Motor neuron (in vitro differentiated cells): Measurements from ENCODE around the gene ASH1L. TPM values are rescaled to one million over a fixed set of nuclear protein-coding genes. Genes with fewer than 3 reads are reported as not detected.
"Not testable (repeated sequence)": the region's sequence is repeated elsewhere in the genome, so short reads cannot be mapped to it uniquely, and the experiment has no call there.

Source experiments
- ATAC-seq, 8 experiments: fragments of 200-7000 bp; cut with Tn5 transposase; replicated peaks in 6 of 8; 2 replicates each; pipeline ENCODE4 v1.8.0; 2021; ENCODE audit warnings: mild to moderate bottlenecking in 8 of 8, moderate library complexity in 8 of 8
- H3K27ac ChIP-seq, 2 donors: fragments of 250-450 bp; sonication (Bioruptor Pico); 2 replicates each; pipeline ENCODE4 v1.9.0; 2021; ENCODE audit warnings: antibody characterized with exemption in 2 of 2, mild to moderate bottlenecking in 2 of 2, moderate library complexity in 1 of 2
- H3K4me1 ChIP-seq, 2 donors: fragments of 250-450 bp; sonication (Bioruptor Pico); replicated peaks in 1 of 2; 2 replicates each; pipeline ENCODE4 v1.6.1; 2021; ENCODE audit warnings: antibody characterized with exemption in 2 of 2, mild to moderate bottlenecking in 2 of 2, moderate library complexity in 1 of 2
- H3K4me3 ChIP-seq, 5 donors: fragments of 250-450 bp; sonication (Bioruptor Pico); 2 replicates each; pipeline ENCODE4 v1.9.0; 2021; ENCODE audit warnings: antibody characterized with exemption in 5 of 5, mild to moderate bottlenecking in 5 of 5, moderate library complexity in 4 of 5
- WGBS, 10 experiments: fragments of 450-650 bp; shearing (Covaris generic); methylation state at CpG; one replicate each; pipeline ENCODE4 v1.0.0; 2022; 5-methylcytosine and 5-hydroxymethylcytosine counted together
- in situ Hi-C, 9 experiments: fragments of 400-800 bp; cut with MboI; loops; one replicate each; pipeline ENCODE4 v1.15.0; 2021; ENCODE audit warnings: low sequenced_read_pairs in 9 of 9, low pct_unique_long_range_greater_than_20kb in 2 of 9; ENCODE audit not compliant: unreplicated experiment in 9 of 9
- total RNA-seq, 8 experiments: library from RNA; unstranded; fragments of 300-600 nt; gene quantifications; 2 replicates each; pipeline versions ENCODE4 v1.2.3 to v1.2.4, GENCODE V29; 2022

The ASH1L gene
- total RNA-seq, 8 experiments from 2014 or later, result 25.3 to 66.6 (median 43.0) TPM

DNA sequence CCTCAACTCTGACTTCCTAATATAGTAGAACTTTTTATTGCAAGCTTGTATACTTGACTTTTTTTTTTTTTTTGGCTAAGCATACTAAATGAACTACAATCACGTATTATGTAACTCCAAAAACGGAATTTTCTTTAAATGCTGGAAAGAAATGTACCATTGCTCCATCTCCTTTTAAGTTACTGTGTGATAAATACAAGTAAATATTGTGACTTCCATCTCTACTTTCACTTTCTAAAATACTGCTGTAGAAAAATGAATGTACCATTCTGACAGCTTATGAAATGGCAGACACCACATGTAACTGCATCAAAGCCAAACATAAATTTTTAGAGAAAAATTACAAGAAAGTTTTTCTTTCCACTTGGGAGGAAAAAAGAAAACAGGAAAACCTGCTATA, 54.7 kb downstream of the ASH1L start:
- in situ Hi-C loops, result no loop called here
- Histone ChIP-seq H3K4me1 (no peaks in the 10 kb centered on the region), H3K4me3 (no peak overlapping the region), H3K27ac (no peak overlapping the region)
- WGBS, 10 experiments, result 57 to 100% (median 93%) methylated on average over 1 to 2 of the region's 2 CpGs; no CpG with 5 or more reads in 3 of the 10 experiments
- ATAC-seq, result no peak

DNA sequence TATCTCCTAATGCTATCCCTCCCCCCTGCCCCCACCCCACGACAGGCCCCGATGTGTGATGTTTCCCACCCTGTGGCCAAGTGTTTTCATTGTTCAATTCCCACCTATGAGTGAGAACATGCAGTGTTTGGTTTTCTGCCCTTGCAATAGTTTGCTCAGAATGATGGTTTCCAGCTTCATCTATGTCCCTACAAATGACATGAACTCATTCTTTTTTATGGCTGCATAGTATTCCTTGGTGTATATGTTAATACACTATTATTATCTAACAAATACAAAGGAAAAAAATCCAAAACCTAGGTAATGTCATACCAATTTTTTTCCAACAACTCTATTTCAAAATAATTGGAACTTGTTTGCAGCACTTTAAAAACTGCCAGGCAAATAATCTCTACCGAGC, 56.6 kb downstream of the ASH1L start:
- ATAC-seq, H3K27ac ChIP-seq, H3K4me1 ChIP-seq, in situ Hi-C loops, H3K4me3 ChIP-seq: not testable (repeated sequence)
- 86 to 100% (median 100%) methylated on average over 1 of the region's 3 CpGs; no CpG with 5 or more reads in 2 of the 10 experiments for WGBS, 10 experiments

DNA sequence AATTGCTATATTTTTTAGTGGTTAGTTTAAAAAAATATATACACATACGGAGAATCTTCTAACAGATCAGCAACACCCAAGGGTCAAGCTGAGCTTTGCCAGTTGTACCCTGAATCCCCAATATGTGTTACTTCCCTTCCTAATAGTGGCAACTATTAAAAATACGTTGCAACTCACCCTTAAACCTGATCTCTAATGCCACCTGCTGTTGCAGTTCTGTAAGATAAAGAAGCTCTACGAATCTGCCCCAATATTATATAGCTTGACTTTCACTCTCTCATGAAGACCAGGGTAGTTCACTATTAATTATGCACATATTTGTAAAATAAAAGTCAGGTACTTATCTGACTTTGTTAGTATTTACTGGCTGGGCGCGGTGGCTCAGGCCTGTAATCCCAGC, 58.4 kb downstream of the ASH1L start:
- peak in 4 of 8 experiments; percentile 9 to 60 (median 46) for ATAC-seq
- in situ Hi-C loops, result no loop called here
- H3K4me3 ChIP-seq, result no peak overlapping the region
- H3K4me1 ChIP-seq, result peaks cover 15% of the 10 kb centered on the region in 2 donors
- no peak overlapping the region for H3K27ac ChIP-seq
- WGBS, 10 experiments, result 48 to 100% (median 89%) methylated on average over 1 to 5 of the region's 5 CpGs; no CpG with 5 or more reads in 1 of the 10 experiments

DNA sequence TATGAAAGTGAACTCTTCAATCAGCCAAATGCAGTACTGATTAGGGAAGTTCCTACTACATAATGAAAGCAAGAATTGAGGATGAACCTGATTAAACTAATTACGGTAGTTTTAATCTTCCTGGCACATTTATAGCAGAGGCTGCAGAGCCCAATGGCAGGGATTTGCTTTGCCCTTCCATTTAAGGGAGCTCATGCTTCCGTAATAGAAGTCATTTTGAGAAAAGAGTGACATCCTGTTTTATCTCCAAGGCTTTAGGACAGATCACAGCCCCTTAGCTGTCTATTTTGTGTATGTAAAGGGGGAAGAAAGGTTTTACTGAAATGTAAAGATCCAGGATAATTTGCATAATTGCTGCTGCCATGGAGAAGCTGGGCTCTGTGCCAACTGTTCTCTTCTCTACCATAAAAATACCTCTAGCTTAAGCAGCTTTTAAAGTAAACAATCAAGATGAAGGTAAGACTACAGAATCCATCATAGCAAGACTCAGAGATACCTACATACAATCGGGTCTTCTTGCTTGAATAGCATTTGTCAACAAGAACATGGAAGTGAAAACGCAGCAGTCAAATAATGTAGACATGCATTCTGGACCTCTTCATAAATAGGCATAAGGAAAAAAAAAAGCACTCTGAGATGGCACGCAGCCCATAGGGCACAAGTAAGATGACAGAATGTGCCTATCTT, 62.5 kb downstream of the ASH1L start:
- ATAC-seq, result peak in 6 of 8 experiments; percentile 74 to 94 (median 88)
- H3K27ac ChIP-seq, result no peak overlapping the region
- peaks cover 16 to 17% of the 10 kb centered on the region in 2 donors for H3K4me1 ChIP-seq
- no peak overlapping the region for H3K4me3 ChIP-seq
- in situ Hi-C loops, result loop anchor here in 1 of 9 experiments (10.0 kb wide), 1 partner anchor 65 kb away; no protein-coding TSS in a partner anchor
- 0 to 88% (median 41%) methylated on average over 1 to 5 of the region's 5 CpGs; no CpG with 5 or more reads in 1 of the 10 experiments for WGBS, 10 experiments

DNA sequence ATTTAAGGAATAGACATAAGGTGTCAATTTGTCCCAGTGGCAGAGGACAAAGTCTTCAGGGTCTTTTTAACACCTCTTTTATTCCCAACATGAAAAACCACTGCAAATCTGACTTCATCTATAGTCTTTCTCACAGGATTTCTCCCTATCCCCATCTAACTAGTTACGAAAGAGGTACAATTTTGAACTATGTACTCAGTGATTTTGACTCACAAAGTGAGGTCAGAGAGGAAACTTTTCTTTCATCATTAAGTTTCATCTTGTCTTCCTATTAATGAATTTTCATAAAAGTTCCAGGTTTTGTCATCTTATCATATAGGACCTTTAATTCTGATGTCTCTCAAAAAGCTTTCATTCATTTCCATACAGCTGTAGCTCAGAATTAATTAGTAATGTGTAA, 63.3 kb downstream of the ASH1L start:
- H3K4me1 ChIP-seq, result peaks cover 16 to 17% of the 10 kb centered on the region in 2 donors

DNA sequence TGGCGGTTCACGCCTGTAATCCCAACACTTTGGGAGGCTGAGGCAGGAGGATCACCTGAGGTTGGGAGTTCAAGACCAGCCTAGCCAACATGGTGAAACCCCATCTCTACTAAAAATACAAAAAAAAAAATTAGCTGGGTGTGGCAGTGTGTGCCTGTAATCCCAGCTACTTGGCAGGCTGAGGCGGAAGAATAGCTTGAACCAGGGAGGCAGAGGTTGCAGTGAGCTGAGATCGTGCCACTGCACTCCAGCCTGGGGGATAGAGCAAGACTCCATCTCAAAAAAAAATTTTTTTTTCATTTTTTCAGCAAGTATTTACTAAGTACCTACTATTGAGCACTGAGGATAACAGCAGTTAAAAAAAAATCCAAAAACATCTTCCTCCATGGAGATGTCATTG, 69.0 kb downstream of the ASH1L start:
- in situ Hi-C loops, result loop anchor here in 1 of 9 experiments (10.0 kb wide), 1 partner anchor 59 kb away; no protein-coding TSS in a partner anchor
- not testable (repeated sequence) for ATAC-seq, H3K4me3 ChIP-seq, H3K4me1 ChIP-seq, H3K27ac ChIP-seq
- WGBS, 10 experiments, result 72 to 100% (median 99%) methylated on average over 2 to 4 of the region's 4 CpGs

More for the DNA sequence above, 63.3 kb downstream of the ASH1L start:
- in situ Hi-C loops, result loop anchor here in 1 of 9 experiments (10.0 kb wide), 1 partner anchor 64 kb away; no protein-coding TSS in a partner anchor
- H3K4me3 ChIP-seq, result no peak overlapping the region
- 67 to 100% (median 100%) methylated on average over 1 of the region's 1 CpG; no CpG with 5 or more reads in 3 of the 10 experiments for WGBS, 10 experiments
- no peak for ATAC-seq
- H3K27ac ChIP-seq, result no peak overlapping the region

DNA sequence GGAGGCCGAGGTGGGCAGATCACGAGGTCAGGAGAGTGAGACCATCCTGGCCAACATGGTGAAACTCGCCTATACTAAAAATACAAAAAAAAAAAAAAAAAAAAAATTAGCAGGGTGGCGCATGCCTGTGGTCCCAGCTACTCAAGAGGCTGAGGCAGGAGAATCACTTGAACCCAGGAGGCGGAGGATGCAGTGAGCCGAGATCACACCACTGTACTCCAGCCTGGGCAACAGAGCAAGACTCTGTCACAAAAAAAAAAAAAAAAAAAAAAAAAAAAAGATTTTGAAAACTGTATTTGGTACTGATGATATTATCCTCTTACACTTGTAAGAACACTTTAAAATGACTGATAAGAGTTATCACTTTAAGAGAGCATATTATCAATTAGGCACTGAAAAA, 74.2 kb downstream of the ASH1L start:
- in situ Hi-C loops, H3K27ac ChIP-seq: not testable (repeated sequence)
- WGBS, 10 experiments, result 84 to 100% (median 95%) methylated on average over 3 to 6 of the region's 6 CpGs

DNA sequence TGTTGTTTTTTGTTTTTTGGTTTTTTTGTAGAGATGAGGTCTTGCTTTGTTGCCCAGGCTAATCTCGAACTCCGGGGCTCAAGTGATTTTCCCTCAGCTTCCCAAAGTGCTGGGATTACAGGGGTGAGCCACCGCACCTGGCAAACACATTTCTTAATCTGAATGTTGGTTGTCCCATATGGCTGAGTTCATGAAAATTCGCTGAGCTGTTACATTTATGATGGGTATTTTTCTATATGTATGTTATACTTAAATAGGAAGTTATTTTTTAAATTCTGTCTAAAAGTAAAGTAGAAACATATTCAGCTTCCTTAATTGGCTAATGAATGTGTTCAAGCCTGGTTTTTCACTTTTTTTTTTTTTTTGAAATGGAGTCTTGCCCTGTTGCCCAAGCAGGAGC, 75.1 kb downstream of the ASH1L start:
- in situ Hi-C loops, result no loop called here
- WGBS, 10 experiments, result 92 to 100% (median 99%) methylated on average over 2 to 4 of the region's 4 CpGs
- Histone ChIP-seq H3K4me3 (no peak overlapping the region), H3K4me1 (no peaks in the 10 kb centered on the region), H3K27ac (no peak overlapping the region)
- ATAC-seq, result no peak

More for the DNA sequence above, 74.2 kb downstream of the ASH1L start:
- H3K4me1 ChIP-seq, ATAC-seq, H3K4me3 ChIP-seq: not testable (repeated sequence)

DNA sequence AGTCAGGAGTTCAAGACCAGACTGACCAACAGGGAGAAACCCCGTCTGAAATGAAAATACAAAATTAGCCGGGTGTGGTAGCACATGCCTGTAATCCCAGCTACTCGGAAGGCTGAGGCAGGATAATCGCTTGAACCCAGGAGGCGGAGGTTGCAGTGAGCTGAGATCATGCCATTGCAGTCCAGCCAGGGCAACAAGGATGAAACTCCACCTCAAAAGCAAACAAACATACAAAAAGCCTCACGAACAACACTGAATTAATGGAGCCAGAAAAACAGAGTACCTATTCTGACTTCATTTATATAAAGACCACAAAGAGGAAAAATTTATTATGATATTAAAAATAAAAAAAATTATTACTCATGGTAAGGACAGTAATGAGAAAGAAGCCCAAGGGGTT, 75.7 kb downstream of the ASH1L start:
- in situ Hi-C loops, H3K4me3 ChIP-seq, H3K27ac ChIP-seq, H3K4me1 ChIP-seq: not testable (repeated sequence)
- 32 to 100% (median 88%) methylated on average over 2 to 6 of the region's 6 CpGs for WGBS, 10 experiments
- ATAC-seq, result peak in 1 of 8 experiments; percentile 49

DNA sequence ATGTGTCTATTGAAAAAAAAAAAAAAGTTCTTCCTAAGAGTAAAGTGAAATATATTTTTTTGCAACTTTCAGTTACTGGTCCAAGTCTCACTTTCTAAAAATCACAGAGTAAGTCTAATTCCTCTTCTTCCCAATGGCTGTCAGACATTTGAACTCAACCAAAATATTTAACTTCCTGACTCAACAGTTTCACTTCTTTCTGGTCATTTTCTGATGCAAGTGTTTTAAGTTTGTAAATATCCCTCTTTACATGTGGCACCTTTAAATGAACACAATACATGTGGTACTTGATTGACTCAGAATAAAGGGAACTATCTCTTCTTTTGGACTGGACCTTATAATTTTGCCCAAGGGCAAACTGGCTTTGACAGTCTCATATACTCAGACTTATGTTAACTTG, 76.7 kb downstream of the ASH1L start:
- ATAC-seq, result no peak
- in situ Hi-C loops, result no loop called here
- H3K27ac ChIP-seq, result no peak overlapping the region
- H3K4me3 ChIP-seq, result no peak overlapping the region
- no peaks in the 10 kb centered on the region for H3K4me1 ChIP-seq

DNA sequence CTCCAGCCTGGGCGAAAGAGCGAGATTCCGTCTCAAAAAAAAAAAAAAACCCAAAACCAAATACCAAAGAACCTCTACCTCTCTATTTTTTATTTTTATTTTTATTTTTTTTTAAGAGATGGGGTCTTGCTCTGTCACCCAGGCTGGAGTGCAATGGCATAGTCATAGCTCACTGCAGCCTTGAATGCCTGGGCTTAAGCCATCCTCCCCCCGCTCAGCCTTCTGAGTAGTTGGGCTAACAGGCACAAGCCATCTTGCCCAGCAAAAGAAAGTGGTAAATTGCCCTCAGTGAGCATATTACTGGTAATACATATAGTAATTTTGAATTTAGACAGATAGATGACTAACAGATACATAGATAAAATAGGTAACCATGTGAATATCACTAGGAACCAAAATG, 77.4 kb downstream of the ASH1L start:
- H3K4me3 ChIP-seq, result no peak overlapping the region
- no peaks in the 10 kb centered on the region for H3K4me1 ChIP-seq
- ATAC-seq, result no peak
- in situ Hi-C loops, result no loop called here
- 86 to 100% (median 97%) methylated on average over 2 to 4 of the region's 4 CpGs; no CpG with 5 or more reads in 3 of the 10 experiments for WGBS, 10 experiments
- no peak overlapping the region for H3K27ac ChIP-seq

DNA sequence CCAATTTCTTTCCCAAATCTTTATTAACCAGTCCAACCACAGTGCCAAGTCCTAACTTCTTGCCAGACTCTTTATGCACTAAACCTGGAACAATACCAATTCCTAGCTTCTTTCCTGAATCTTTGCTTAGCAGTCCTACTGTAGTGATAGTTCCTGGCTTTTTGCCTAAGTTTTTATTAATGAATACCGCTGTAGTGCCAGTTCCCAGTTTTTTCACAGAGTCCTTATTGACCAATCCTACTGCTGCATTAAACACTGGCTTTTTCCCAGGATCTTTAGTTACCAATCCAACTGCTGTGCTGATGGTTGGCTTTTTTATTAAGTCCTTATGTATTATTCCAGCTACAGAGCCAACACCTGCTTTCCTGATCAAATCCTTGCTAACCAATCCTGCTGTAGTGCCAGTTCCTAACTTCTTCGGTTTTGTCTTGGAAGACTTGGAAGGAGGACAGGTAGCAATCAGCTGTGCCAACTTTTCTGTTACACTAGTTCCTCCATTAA, 80.8 kb downstream of the ASH1L start:
- Histone ChIP-seq H3K27ac (no peak overlapping the region), H3K4me3 (no peak overlapping the region), H3K4me1 (no peaks in the 10 kb centered on the region)
- in situ Hi-C loops, result no loop called here
- ATAC-seq, result peak in 1 of 8 experiments; percentile 43
- WGBS, 10 experiments, result 92 to 100% (median 100%) methylated on average over 1 to 2 of the region's 2 CpGs; no CpG with 5 or more reads in 3 of the 10 experiments

DNA sequence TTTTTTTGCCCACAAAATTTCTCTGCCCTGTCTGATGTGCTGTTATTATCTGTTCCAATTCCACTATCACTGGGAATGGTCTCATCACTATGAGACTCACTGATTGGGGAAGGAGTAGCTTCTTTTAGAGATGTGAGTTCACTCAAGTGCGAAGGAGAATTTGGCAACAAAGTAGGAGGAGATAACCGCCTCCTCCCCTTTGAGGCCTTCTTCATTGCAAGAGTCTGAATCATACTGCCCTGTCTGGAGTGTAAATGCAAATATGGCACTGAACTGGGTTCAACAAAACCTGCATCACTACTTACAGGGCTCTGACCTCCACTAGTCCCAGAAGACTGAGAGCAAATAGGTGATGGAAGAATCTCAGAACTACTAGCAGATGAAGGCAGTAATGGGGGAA, 83.4 kb downstream of the ASH1L start:
- WGBS, 10 experiments, result 60 to 100% (median 94%) methylated on average over 1 to 2 of the region's 2 CpGs; no CpG with 5 or more reads in 4 of the 10 experiments
- H3K4me3 ChIP-seq, result no peak overlapping the region
- H3K4me1 ChIP-seq, result no peaks in the 10 kb centered on the region
- ATAC-seq, result peak in 2 of 8 experiments; percentile 92 to 98
- in situ Hi-C loops, result no loop called here
- H3K27ac ChIP-seq, result no peak overlapping the region
